Cardiac fibroblast (primary cell): ENCODE results near the gene ATP6AP1.

Experiments
- DNase-seq, 2 donors: peaks; one replicate each; pipeline versions ENCODE4 v3.0.0 to v3.0.0-alpha.2; 2010; ENCODE audit warnings: low read depth in 2 of 2
- H3K4me3 ChIP-seq, 2 donors: replicated peaks in 1 of 2; 1 replicate in 1 of 2; 2 replicates in 1 of 2; pipeline ENCODE4 v1.5.1; 2011; ENCODE audit warnings: low read depth in 2 of 2, low read length in 2 of 2, mild to moderate bottlenecking in 2 of 2, moderate library complexity in 1 of 2
- TF ChIP-seq, protein P1 (sequence below): IDR thresholded peaks from one replicate; pipeline ENCODE4 v1.5.1; 2011; ENCODE audit warnings: low read depth, mild to moderate bottlenecking, low read length, inconsistent platforms

Gene ATP6AP1

DNA sequence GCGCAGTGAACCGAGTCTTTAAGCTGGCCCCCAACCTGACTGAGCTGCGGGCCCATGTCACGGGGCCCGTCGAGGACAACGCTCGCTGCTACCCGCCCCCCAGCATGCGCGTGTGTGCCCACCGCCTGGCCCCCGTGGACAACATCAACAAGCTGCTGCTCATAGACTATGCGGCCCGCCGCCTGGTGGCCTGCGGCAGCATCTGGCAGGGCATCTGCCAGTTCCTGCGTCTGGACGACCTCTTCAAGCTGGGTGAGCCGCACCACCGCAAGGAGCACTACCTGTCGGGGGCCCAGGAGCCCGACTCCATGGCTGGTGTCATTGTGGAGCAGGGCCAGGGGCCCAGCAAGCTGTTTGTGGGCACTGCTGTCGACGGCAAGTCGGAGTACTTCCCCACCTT lies 31.8 kb downstream of the ATP6AP1 start:
- no peak for DNase-seq
- TF ChIP-seq, protein P1, sequence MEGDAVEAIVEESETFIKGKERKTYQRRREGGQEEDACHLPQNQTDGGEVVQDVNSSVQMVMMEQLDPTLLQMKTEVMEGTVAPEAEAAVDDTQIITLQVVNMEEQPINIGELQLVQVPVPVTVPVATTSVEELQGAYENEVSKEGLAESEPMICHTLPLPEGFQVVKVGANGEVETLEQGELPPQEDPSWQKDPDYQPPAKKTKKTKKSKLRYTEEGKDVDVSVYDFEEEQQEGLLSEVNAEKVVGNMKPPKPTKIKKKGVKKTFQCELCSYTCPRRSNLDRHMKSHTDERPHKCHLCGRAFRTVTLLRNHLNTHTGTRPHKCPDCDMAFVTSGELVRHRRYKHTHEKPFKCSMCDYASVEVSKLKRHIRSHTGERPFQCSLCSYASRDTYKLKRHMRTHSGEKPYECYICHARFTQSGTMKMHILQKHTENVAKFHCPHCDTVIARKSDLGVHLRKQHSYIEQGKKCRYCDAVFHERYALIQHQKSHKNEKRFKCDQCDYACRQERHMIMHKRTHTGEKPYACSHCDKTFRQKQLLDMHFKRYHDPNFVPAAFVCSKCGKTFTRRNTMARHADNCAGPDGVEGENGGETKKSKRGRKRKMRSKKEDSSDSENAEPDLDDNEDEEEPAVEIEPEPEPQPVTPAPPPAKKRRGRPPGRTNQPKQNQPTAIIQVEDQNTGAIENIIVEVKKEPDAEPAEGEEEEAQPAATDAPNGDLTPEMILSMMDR: no peak
- peak overlapping the region; percentile 72 for H3K4me3 ChIP-seq

DNA sequence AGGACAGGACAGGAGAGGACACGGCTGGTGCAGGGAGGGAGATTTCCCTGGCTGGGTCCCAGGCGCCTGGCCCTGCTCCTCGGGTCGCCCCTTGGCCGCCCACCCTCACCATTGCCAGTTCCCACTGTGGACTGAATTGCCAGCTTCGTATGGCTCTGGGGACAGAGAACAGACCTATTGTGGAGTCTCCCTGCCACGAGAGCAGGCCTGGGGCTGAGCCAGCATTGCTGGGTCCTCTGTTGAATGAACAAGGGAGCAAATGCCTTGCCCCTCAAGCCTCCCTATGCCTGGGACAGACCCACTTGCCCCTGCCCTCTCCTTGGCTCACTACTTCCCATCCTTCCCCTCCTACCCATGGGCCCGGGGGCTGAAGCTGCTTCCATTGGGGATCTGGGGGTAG lies 33.9 kb downstream of the ATP6AP1 start:
- H3K4me3 ChIP-seq: no peak overlapping the region
- TF ChIP-seq, protein P1: no peak
- no peak for DNase-seq

DNA sequence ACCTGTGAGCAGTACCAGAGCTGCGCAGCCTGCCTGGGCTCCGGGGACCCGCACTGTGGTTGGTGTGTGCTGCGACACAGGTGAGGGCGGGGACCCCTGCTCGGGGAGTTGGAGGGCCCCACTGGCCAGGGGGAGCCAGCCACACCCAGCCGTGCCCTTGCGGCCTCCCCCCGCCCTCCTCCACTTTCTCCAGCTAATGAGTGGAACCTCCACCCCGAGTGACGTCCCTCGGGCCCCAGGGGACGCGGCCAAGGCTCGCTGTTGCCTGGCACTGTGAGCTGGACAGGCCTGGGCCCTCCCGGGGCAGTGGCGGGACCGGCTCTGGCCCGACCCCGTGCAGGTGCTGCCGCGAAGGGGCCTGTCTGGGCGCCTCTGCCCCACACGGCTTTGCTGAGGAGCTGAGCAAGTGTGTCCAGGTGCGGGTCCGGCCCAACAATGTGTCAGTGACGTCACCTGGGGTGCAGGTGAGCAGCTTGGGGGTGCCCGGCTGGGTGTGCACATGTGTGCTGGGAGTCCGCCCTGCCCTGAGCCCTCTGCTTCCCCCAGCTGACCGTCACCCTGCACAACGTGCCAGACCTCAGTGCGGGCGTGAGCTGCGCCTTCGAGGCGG lies 35.2 kb downstream of the ATP6AP1 start:
- H3K4me3 ChIP-seq: no peak overlapping the region
- TF ChIP-seq, protein P1: no peak
- DNase-seq: no peak

DNA sequence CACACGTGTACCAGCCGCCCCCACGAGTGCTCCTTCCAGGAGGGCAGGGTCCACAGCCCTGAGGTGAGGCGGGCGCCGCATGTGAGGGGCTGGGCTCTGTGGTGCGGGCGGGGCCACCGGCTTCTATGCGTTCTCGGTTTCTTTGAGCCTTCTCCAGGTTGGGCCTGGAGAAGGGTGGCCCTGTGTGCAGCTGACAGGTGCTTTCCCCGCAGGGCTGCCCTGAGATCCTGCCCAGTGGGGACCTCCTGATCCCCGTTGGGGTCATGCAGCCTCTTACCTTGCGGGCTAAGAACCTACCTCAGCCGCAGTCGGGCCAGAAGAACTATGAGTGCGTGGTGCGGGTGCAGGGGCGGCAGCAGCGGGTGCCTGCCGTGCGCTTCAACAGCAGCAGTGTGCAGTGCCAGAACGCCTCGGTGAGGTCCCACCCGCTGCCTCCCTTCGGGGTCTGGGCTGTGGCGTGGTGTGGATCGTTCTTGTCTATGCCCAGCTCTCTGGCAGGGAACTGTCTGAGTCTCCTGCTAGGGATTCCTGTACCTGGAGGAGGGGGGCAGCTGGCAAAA lies 36.4 kb downstream of the ATP6AP1 start:
- no peak overlapping the region for H3K4me3 ChIP-seq
- DNase-seq: no peak
- TF ChIP-seq, protein P1: no peak

DNA sequence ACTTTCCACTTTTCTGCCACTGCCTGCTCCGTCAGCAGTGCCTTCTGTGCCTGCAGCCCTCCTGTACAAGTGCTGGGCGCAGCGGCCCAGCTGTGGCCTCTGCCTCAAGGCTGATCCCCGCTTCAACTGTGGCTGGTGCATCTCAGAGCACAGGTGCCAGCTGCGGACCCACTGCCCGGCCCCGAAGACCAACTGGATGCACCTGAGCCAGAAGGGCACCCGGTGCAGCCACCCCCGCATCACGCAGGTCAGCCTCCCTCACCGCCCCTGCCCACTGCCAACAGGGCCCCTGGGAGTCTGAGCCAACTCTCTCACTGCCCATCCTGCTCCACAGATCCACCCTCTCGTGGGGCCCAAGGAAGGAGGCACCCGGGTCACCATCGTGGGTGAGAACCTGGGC lies 37.1 kb downstream of the ATP6AP1 start:
- H3K4me3 ChIP-seq: no peak overlapping the region
- TF ChIP-seq, protein P1: no peak
- DNase-seq: no peak

DNA sequence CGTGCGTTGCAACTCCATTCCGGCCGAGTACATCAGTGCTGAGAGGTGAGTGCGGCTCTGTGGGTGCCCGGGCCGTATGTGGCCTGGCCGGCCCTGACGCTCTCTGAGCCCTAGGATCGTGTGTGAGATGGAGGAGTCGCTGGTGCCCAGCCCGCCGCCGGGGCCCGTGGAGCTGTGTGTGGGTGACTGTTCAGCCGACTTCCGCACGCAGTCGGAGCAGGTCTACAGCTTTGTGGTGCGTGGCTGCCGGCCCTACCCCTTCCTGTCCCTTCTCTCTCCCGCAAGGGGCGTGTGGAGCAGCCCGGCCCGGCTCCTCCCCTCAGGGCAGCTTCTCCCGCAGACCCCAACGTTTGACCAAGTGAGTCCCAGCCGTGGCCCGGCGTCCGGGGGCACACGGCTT lies 37.6 kb downstream of the ATP6AP1 start:
- TF ChIP-seq, protein P1: no peak
- no peak overlapping the region for H3K4me3 ChIP-seq
- no peak for DNase-seq

DNA sequence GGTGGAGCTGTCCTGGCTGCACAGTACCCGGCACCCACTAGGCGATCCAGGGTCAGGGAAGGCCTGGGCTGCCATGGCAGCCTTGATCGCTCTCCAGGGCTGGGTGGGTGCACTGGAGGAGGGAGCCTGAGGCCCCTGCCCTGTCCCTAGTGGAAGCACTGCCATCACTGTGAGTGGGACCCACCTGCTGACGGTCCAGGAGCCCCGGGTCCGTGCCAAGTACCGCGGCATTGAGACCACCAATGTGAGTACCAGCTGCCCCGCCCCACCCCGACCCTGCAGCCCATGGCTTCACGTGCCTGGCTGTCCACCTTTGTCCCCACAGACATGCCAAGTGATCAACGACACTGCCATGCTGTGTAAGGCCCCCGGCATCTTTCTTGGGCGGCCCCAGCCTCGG lies 38.4 kb downstream of the ATP6AP1 start:
- no peak overlapping the region for H3K4me3 ChIP-seq
- TF ChIP-seq, protein P1: no peak

More for the DNA sequence above, 38.4 kb downstream of the ATP6AP1 start:
- DNase-seq: no peak
